Activated naive CD8-positive, alpha-beta T cell treated with anti-CD3 and anti-CD28 coated beads for 36 hours (primary cell): ENCODE results near the gene DCDC1. TPM values are rescaled to one million over a fixed set of nuclear protein-coding genes. Genes with fewer than 3 reads are reported as not detected.
"Not testable (repeated sequence)": the region's sequence is repeated elsewhere in the genome, so short reads cannot be mapped to it uniquely, and the experiment has no call there.

Experiments used
- DNase-seq: peaks from one replicate; pipeline ENCODE4 v3.0.0; 2021
- H3K27ac Mint-ChIP-seq: one replicate; pipeline ENCODE4 v1.8.0; 2022; ENCODE audit warnings: mild to moderate bottlenecking, moderate library complexity, mixed read lengths
- H3K27me3 Mint-ChIP-seq: one replicate; pipeline ENCODE4 v1.8.0; 2022; ENCODE audit warnings: mild to moderate bottlenecking, mixed read lengths
- H3K36me3 Mint-ChIP-seq: one replicate; pipeline ENCODE4 v1.8.0; 2021; ENCODE audit warnings: mild to moderate bottlenecking, mixed read lengths
- H3K4me1 Mint-ChIP-seq: one replicate; pipeline ENCODE4 v1.8.0; 2021; ENCODE audit warnings: mixed read lengths
- H3K4me3 Mint-ChIP-seq: one replicate; pipeline ENCODE4 v1.8.0; 2022; ENCODE audit warnings: mild to moderate bottlenecking, moderate library complexity, mixed read lengths
- H3K9me3 Mint-ChIP-seq: one replicate; pipeline ENCODE4 v1.8.0; 2022; ENCODE audit warnings: mixed read lengths
- total RNA-seq, 2 experiments: library from RNA; stranded (reverse); gene quantifications; one replicate each; pipeline ENCODE4 v1.2.3, GENCODE V29; 2021

Gene DCDC1
- total RNA-seq, 2 experiments from 2014 or later: 0.14 to 0.36 TPM

DNA sequence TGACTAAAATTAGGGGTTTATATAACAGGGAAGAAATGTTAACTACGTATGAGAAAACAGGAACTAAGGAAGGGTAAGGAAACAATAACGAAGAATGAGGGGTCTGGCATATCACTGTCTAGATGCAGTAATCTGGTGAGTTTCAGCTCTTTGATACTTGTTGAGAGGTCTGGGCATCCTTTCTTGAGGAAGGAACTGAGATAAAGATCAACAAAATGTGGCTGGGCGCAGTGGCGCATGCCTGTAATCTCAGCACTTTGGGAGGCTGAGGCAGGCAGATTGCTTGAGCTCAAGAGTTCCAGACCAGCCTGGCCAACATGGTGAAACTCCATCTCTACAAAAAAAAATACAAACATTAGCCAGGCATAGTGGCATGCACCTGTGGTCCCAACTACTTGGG lies 2.7 kb downstream of the DCDC1 start:
- H3K27me3 Mint-ChIP-seq: no peaks in the 10 kb centered on the region
- no peak overlapping the region for H3K4me3 Mint-ChIP-seq
- H3K27ac Mint-ChIP-seq: no peak overlapping the region
- peaks cover 24% of the 10 kb centered on the region for H3K4me1 Mint-ChIP-seq
- DNase-seq: no peak
- no peaks in the 10 kb centered on the region for H3K9me3 Mint-ChIP-seq
- H3K36me3 Mint-ChIP-seq: peaks cover 2% of the 10 kb centered on the region

DNA sequence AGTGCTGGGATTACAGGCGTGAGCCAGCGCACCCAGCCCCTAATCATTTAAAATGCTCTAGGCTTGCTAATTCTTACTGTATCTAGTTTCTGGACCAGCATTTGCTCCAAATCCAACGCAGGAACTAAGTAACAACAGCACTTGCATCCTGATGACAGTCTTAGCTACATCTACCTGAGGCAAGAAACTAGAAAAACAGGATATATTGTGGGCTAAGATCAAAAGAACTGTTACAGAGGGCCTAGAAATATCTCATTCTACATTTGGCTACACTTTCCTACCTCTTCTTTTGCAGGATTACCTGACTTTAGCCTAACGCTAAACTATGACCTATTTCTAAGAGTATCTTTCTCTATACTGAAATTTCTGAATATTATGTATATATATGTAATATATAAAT lies 7.8 kb downstream of the DCDC1 start:
- H3K27me3 Mint-ChIP-seq: no peaks in the 10 kb centered on the region
- H3K4me3 Mint-ChIP-seq: no peak overlapping the region
- H3K27ac Mint-ChIP-seq: no peak overlapping the region
- no peaks in the 10 kb centered on the region for H3K9me3 Mint-ChIP-seq
- no peaks in the 10 kb centered on the region for H3K36me3 Mint-ChIP-seq
- peaks cover 12% of the 10 kb centered on the region for H3K4me1 Mint-ChIP-seq
- no peak for DNase-seq

DNA sequence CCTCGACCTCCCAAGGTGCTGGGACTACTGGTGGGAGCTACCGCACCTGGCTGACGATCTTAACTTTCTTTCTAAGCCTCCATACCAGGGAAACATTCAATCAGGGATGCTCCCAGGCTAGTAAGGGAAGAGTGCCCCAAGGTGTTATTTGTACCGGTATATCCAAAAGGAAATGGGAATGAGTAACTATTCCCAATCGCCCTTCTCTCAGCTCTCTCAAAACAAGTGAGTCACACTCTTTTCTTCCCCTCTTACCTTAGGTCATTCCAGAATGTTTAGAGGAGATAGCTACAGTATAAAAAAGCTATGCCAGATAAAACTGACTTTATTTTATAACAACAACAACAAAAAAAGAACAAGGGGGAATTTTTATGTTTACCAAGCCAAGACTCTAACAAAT lies 13.7 kb downstream of the DCDC1 start:
- no peaks in the 10 kb centered on the region for H3K4me1 Mint-ChIP-seq

DNA sequence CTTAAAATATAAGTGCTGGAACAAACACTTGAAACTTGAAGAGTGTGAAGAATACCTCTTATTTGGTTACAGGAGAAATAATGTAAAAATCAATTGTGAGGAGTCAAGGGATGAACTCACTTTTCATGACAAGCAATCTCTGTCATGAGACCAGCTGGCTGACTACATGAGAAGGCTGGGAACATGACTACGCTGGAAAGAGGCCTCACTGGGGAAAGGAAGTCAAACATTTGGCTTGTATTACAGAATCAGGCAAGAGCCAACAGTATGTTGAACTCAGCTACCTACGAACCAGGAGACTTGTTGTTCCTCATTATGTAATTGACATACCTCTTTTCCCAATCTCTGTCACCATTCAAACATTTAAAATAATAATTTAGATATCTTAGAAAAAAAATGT lies 14.4 kb downstream of the DCDC1 start:
- Mint-ChIP-seq H3K36me3 (no peaks in the 10 kb centered on the region), H3K4me1 (no peaks in the 10 kb centered on the region), H3K4me3 (no peak overlapping the region), H3K27ac (no peak overlapping the region), H3K9me3 (no peaks in the 10 kb centered on the region), H3K27me3 (peaks cover 10% of the 10 kb centered on the region)
- DNase-seq: no peak

More for the DNA sequence above, 13.7 kb downstream of the DCDC1 start:
- no peak overlapping the region for H3K4me3 Mint-ChIP-seq
- H3K27me3 Mint-ChIP-seq: peaks cover 10% of the 10 kb centered on the region
- H3K36me3 Mint-ChIP-seq: no peaks in the 10 kb centered on the region
- no peaks in the 10 kb centered on the region for H3K9me3 Mint-ChIP-seq
- no peak overlapping the region for H3K27ac Mint-ChIP-seq
- DNase-seq: no peak

DNA sequence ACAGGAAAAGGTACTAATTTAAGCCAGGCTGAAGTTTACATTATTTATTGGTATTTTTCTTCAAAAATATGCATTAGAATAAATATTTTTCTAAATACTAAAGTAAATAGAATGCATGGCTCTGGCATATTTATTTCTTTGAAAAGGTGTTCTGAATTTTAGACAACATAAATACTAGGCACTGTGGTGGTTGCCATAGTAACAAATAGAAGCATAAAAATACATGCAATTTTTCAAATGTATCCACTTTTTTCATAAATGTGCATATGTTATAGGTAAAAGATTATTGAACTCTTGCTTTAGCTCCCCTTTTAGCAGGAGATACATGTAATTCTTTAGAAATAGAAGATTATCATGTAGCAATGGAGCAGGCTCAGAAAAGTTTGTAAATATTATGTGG lies 18.4 kb downstream of the DCDC1 start:
- DNase-seq: no peak
- Mint-ChIP-seq H3K9me3 (no peaks in the 10 kb centered on the region), H3K4me1 (no peaks in the 10 kb centered on the region), H3K4me3 (no peak overlapping the region), H3K27ac (no peak overlapping the region), H3K36me3 (no peaks in the 10 kb centered on the region), H3K27me3 (peaks cover 13% of the 10 kb centered on the region)

DNA sequence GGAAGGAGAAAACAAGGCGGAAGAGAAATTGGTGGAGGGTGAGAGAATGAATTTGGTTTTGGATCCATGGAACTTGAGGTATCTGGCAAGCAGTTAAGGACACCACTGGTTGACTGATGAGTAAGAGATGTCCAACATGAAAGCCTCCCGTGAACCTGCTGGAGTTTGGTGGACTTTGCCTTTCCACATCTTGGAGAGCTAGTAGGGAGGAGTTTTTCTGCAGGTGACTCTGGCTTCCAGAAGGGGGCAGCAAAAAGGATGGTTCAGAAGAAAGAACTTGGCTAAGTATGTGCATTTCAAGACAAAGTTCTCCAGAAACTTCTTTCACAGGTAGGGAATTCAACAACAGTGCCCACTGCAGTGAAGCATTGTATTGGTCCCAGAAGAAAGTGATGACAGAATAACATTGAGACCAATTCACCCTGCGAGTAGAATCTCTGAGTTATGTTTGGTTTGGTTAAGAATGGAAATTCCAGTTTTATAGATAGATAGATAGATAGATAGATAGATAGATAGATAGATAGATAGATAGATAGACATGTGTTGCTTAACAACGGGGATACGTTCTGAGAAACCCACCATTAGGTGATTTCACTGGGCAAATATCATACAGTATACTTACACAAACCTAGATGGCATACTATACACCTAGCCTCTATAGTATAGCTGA lies 28.5 kb downstream of the DCDC1 start:
- no peak for DNase-seq
- Mint-ChIP-seq H3K27ac (no peak overlapping the region), H3K36me3 (no peaks in the 10 kb centered on the region), H3K4me1 (no peaks in the 10 kb centered on the region), H3K27me3 (peaks cover 11% of the 10 kb centered on the region), H3K9me3 (no peaks in the 10 kb centered on the region), H3K4me3 (no peak overlapping the region)

DNA sequence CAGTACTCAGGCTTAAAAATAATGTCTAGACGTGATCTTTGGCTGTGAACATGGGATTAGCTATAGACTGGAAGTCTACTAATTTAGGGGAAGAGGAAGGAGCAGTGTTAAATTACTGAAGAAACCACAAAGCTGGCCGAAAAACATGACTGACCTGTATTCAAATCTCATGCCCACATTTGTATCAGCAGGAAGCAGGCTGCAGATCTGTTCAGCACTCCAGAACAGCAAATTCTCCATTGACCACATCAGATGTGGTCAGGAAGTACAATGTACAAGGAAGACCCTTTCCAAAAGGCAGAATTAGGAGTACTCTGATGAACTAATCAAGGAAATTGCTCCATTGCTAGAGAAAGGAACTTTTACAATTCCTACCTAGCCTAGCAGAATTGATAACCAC lies 31.7 kb downstream of the DCDC1 start:
- H3K4me1 Mint-ChIP-seq: no peaks in the 10 kb centered on the region
- no peaks in the 10 kb centered on the region for H3K9me3 Mint-ChIP-seq
- no peak for DNase-seq
- H3K27me3 Mint-ChIP-seq: peaks cover 7% of the 10 kb centered on the region
- H3K4me3 Mint-ChIP-seq: no peak overlapping the region
- H3K36me3 Mint-ChIP-seq: no peaks in the 10 kb centered on the region
- no peak overlapping the region for H3K27ac Mint-ChIP-seq

DNA sequence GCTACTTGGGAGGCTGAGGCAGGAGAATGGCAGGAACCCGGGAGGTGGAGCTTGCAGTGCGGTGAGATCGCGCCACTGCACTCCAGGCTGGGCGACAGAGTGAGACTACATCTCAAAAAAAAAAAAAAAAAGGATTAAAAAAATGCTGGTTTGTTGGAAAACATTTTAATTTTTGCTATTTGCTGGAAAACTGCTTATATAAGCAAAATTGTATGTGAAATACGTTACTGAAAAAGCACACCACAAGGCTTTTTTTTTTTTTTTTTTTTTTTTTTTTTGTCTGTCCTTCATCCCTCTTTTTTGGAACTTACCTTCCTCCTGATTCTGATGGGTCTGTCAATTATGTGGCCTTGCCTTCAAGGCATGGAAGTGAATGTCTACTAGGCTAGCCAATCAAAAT lies 40.8 kb downstream of the DCDC1 start:
- Mint-ChIP-seq H3K9me3 (peaks cover 5% of the 10 kb centered on the region), H3K27me3 (peaks cover 4% of the 10 kb centered on the region), H3K36me3 (peaks cover 3% of the 10 kb centered on the region)

DNA sequence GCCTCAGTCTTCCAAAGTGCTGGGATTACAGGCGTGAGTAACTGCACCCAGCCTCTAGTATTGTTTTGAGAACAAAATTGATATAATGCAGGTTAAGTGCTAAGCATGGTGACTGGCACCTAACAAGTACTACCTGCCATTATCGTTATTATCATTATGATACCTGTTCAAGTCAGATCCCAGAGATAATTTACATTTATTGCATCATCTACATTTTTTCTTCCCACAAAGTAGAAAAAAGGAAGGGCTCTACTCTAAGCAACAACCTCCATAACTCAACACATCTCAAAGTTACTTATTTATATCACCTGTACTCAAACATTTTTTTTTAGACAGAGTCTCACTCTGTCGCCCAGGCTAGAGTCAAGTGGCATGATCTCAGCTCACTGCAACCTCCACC lies 42.1 kb downstream of the DCDC1 start:
- no peak overlapping the region for H3K4me3 Mint-ChIP-seq
- peaks cover 4% of the 10 kb centered on the region for H3K27me3 Mint-ChIP-seq
- H3K9me3 Mint-ChIP-seq: peaks cover 5% of the 10 kb centered on the region
- H3K27ac Mint-ChIP-seq: no peak overlapping the region
- H3K36me3 Mint-ChIP-seq: peaks cover 3% of the 10 kb centered on the region
- DNase-seq: no peak
- H3K4me1 Mint-ChIP-seq: no peaks in the 10 kb centered on the region

More for the DNA sequence above, 40.8 kb downstream of the DCDC1 start:
- no peak for DNase-seq
- no peaks in the 10 kb centered on the region for H3K4me1 Mint-ChIP-seq
- H3K4me3 Mint-ChIP-seq: no peak overlapping the region
- H3K27ac Mint-ChIP-seq: no peak overlapping the region

DNA sequence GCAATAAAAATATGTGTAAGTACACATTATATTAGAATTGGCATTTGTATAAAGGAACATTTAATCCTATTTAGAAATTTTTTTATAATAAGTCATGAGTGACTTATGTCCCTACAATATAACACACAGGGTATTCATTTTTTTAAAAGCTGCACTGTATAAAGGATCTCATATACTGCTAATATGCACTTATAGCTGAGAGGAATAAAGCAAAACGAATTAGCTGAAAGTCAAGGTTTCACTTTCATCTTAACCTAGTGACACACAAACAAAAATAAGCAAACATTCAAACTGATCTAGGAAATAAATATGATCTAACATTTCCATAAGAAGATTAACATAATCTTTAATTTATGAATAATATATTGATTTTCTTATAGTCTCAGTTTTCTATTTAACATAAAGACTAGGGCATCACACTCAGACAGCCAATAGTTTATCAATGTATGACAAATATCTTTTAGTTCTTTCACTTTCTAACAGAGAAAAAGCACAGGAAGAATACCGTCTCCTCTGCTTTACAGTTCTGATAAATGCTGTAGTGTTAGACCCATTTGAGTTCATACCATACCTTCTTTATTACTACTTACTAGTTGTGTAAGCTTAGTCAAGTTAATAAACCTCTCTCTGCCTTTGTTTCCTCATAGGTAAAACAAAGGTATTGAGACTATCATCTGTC lies 42.9 kb downstream of the DCDC1 start:
- H3K9me3 Mint-ChIP-seq: peaks cover 5% of the 10 kb centered on the region
- H3K4me3 Mint-ChIP-seq: no peak overlapping the region
- no peak overlapping the region for H3K27ac Mint-ChIP-seq
- peaks cover 4% of the 10 kb centered on the region for H3K27me3 Mint-ChIP-seq
- no peaks in the 10 kb centered on the region for H3K4me1 Mint-ChIP-seq
- no peak for DNase-seq
- H3K36me3 Mint-ChIP-seq: peaks cover 3% of the 10 kb centered on the region

DNA sequence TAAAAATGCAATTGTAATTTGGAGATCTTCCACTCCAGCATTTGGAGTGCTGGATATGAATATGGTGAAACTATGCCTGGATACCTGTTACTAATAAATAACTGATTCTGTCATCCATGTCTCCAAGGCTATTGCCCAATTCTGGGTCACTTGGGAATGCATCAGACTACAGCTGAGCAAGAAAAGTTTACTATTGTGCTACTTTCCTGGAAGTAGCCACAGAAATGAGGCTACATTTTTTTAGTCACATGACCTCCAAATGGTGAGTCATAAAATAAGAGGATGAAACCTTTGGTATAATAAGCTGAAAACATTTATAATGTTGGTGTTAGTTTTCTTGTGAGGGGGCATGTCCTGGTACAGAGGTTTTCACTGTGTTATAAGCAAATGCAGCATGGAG lies 44.4 kb downstream of the DCDC1 start:
- H3K27ac Mint-ChIP-seq: no peak overlapping the region
- peaks cover 3% of the 10 kb centered on the region for H3K36me3 Mint-ChIP-seq
- H3K4me3 Mint-ChIP-seq: no peak overlapping the region
- H3K9me3 Mint-ChIP-seq: peaks cover 3% of the 10 kb centered on the region
- peaks cover 4% of the 10 kb centered on the region for H3K27me3 Mint-ChIP-seq
- H3K4me1 Mint-ChIP-seq: no peaks in the 10 kb centered on the region
- DNase-seq: no peak

DNA sequence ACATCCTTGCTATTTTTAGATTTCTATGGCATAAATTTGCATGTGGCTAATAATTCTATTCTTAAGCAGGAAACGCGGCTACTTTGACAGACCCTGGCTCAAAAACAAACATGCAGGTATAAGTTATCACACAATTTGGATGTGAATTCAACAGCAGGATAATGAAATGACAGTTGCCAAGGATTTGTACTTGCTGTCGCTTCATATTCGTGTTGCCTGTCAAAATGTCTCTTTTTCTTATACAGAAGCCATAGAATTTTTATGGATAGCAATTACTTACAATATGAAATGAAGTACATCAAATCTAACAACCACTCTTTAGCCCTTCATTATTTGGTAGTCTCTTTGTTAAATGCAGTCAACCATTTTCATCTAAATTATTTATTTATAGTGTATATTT lies 46.4 kb downstream of the DCDC1 start:
- H3K4me1 Mint-ChIP-seq: no peaks in the 10 kb centered on the region
- no peaks in the 10 kb centered on the region for H3K36me3 Mint-ChIP-seq
- H3K27ac Mint-ChIP-seq: no peak overlapping the region

DNA sequence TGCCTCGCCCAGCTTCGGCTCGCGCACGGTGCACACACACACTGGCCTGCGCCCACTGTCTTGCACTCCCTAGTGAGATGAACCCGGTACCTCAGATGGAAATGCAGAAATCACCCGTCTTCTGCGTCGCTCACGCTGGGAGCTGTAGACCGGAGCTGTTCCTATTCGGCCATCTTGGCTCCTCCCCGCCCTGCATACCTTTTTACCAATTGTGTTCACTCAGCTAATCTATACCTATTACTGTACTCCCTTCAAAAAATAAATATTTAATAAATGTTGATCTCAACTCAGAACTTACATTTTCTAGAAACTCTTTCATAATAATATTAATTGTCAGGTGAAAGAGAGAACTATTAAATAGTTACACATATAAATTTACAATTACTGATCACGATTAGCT lies 48.0 kb downstream of the DCDC1 start:
- H3K9me3 Mint-ChIP-seq, H3K4me1 Mint-ChIP-seq, H3K27me3 Mint-ChIP-seq, H3K27ac Mint-ChIP-seq, DNase-seq, H3K4me3 Mint-ChIP-seq, H3K36me3 Mint-ChIP-seq: not testable (repeated sequence)

More for the DNA sequence above, 46.4 kb downstream of the DCDC1 start:
- DNase-seq: no peak
- no peaks in the 10 kb centered on the region for H3K9me3 Mint-ChIP-seq
- peaks cover 4% of the 10 kb centered on the region for H3K27me3 Mint-ChIP-seq
- H3K4me3 Mint-ChIP-seq: no peak overlapping the region

DNA sequence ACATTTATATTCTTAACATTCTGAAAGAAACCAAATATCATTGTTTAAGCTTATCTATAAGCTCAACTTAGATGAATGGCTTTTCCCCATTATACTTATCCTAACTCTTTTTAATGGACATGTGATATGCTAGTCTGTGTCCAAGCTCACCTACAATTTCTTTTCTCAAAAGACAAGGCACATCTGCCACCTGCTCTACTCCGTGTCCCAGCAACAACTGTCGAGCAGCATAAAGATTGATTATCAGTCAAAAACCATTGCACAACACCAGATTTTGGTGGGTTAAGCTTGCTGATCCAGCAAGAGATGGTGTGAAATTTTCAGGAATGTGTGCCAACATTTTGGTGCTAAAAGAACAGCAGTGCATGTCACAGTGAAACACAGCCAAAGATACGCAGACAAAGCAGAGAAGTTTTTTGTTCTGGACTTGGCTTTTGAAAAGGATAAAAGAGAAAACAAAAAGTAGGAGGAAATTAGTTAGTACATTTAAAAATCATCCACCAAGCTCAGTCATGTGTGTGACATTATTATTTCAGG lies 65.8 kb downstream of the DCDC1 start:
- H3K27ac Mint-ChIP-seq: no peak overlapping the region
- H3K36me3 Mint-ChIP-seq: no peaks in the 10 kb centered on the region
- no peak overlapping the region for H3K4me3 Mint-ChIP-seq
- no peak for DNase-seq
- H3K4me1 Mint-ChIP-seq: no peaks in the 10 kb centered on the region
- H3K27me3 Mint-ChIP-seq: peaks cover 13% of the 10 kb centered on the region
- no peaks in the 10 kb centered on the region for H3K9me3 Mint-ChIP-seq

DNA sequence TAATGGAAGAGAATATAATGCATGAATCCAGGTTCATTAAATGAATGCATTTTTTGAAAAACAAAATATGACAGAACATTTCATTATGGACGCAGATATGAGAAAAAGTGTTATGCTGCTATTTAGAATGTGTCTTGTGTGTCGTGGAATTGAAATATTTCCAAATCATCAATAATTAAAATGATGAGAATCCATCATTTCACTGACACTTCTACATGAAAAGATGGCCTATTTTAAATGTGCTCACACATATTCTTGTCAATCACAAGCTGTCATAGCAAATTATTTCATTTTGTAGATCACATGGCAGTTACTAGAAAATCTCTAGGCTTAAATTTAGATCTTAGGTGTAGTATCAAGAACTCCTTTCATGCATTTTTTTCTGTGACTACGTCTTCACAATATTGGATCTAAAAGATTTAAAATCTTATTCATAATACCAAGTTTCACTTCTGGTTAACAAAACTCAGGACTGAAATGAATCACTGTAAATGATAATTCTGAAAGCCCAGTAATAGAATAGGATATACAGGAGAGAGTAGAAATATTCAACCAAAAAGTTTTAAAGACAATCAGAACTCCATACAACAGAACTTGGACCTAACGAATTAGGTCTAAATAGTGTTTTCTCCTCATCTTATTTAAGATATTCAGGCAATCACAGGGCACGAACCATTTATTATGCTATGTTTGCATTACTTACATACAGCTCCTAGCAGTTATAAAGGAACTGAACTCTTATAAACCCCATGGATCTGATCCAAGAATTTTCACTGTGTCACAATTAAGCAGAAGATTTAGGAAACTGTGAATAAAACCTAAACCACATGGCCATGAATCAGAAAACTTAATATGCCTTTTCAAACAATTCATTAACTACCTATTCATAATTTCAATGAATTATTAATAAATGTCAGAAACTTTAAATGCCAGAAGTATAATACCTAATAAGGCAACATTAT lies 67.7 kb downstream of the DCDC1 start:
- Mint-ChIP-seq H3K4me3 (no peak overlapping the region), H3K36me3 (no peaks in the 10 kb centered on the region), H3K9me3 (no peaks in the 10 kb centered on the region), H3K27ac (no peak overlapping the region), H3K4me1 (no peaks in the 10 kb centered on the region), H3K27me3 (peaks cover 6% of the 10 kb centered on the region)
- no peak for DNase-seq
